DND-41 (cell line): ENCODE measurements around the gene BTN3A1.

Experiments used
- ATAC-seq: fragments of 200-7000 bp; cut with Tn5 transposase; 3 replicates; pipeline ENCODE4 v1.9.1; 2021; ENCODE audit warnings: low read depth; ENCODE audit not compliant: insufficient read depth
- DNase-seq: peaks from one replicate; pipeline ENCODE4 v3.0.0-alpha.2; 2020
- H2AFZ ChIP-seq: 2 replicates; pipeline ENCODE4 v1.6.0; 2012; ENCODE audit warnings: low read depth, low read length
- H3K27ac ChIP-seq: 2 replicates; pipeline ENCODE4 v1.5.1; 2012; ENCODE audit warnings: low read length, inconsistent platforms
- H3K27me3 ChIP-seq: fragments of 200-600 bp; sonication (generic); 2 replicates; pipeline ENCODE4 v1.6.0; 2012; ENCODE audit warnings: low read length, mild to moderate bottlenecking, inconsistent platforms; ENCODE audit not compliant: insufficient read depth, poor library complexity
- H3K36me3 ChIP-seq: 2 replicates; pipeline ENCODE4 v1.5.1; 2012; ENCODE audit warnings: low read length, inconsistent platforms; ENCODE audit not compliant: insufficient read depth
- H3K4me1 ChIP-seq: 2 replicates; pipeline ENCODE4 v1.5.1; 2012; ENCODE audit warnings: mild to moderate bottlenecking, low read length; ENCODE audit not compliant: insufficient read depth
- H3K4me2 ChIP-seq: 2 replicates; pipeline ENCODE4 v1.6.0; 2012; ENCODE audit warnings: mild to moderate bottlenecking, moderate library complexity, low read length, inconsistent platforms; ENCODE audit not compliant: insufficient read depth
- H3K4me3 ChIP-seq, 2 experiments: fragments of 200-600 bp in 1 of 2; shearing (Covaris generic) in 1 of 2; 2 replicates each; pipeline ENCODE4 v1.5.1; 2012 to 2016; ENCODE audit warnings: inconsistent platforms in 2 of 2, low read length in 2 of 2, mild to moderate bottlenecking in 2 of 2, low read depth in 1 of 2, moderate library complexity in 1 of 2
- H3K79me2 ChIP-seq: 2 replicates; pipeline ENCODE4 v1.6.0; 2012; ENCODE audit warnings: low read length, inconsistent platforms; ENCODE audit not compliant: insufficient read depth
- H3K9ac ChIP-seq: 2 replicates; pipeline ENCODE4 v1.6.0; 2012; ENCODE audit warnings: low read depth, mild to moderate bottlenecking, inconsistent platforms, low read length, moderate library complexity
- H3K9me3 ChIP-seq: 2 replicates; pipeline ENCODE4 v1.5.1; 2012; ENCODE audit warnings: low read length, moderate library complexity, mild to moderate bottlenecking, inconsistent platforms; ENCODE audit not compliant: insufficient read depth, severe bottlenecking
- H4K20me1 ChIP-seq: 2 replicates; pipeline ENCODE4 v1.6.0; 2012; ENCODE audit warnings: low read length; ENCODE audit not compliant: insufficient read depth
- EZH2 ChIP-seq: IDR thresholded peaks from 3 replicates; pipeline ENCODE4 v1.6.1; 2012; ENCODE audit warnings: borderline replicate concordance, low read depth, mild to moderate bottlenecking, moderate library complexity, low read length, inconsistent platforms; ENCODE audit not compliant: severe bottlenecking
- TF ChIP-seq, protein P1 (sequence below): IDR thresholded peaks from 2 replicates; pipeline ENCODE4 v1.5.1; 2012; ENCODE audit warnings: borderline replicate concordance, low read length, moderate library complexity, mild to moderate bottlenecking; ENCODE audit not compliant: poor library complexity, severe bottlenecking; ENCODE audit errors: extremely low read depth

The BTN3A1 gene

DNA sequence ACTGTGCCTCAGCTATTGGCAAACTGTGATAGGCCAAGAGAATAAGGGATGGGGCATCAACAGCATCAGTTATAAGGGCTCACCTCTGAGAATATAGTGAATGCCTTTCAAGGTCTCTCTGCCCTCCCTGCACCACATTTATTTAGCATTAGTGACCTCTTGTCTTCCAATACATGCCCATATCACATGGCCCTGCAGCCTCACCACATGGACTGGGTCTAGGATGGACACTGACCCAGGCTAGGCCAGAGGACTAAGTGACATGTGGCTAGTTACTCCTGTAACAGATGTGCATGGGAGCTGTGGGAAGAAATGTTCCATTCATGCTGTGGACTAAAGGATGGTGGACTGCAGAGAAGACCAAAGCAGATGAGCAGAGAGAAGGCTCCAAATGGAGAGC is 22.3 kb upstream of the BTN3A1 start:
- Histone ChIP-seq H3K4me1 (peaks cover 24% of the 10 kb centered on the region), H3K36me3 (peaks cover 4% of the 10 kb centered on the region; the same call in 1 of the 2 replicates), H3K4me2 (no peak overlapping the region), H3K9me3 (no peaks in the 10 kb centered on the region), H4K20me1 (no peaks in the 10 kb centered on the region), H3K27ac (no peak overlapping the region), H2AFZ (no peak overlapping the region), H3K4me3 (no peak overlapping the region), H3K27me3 (no peaks in the 10 kb centered on the region), H3K9ac (no peak overlapping the region), H3K79me2 (peaks cover 9% of the 10 kb centered on the region)
- ATAC-seq: no peak
- DNase-seq: no peak
- TF ChIP-seq, protein P1, sequence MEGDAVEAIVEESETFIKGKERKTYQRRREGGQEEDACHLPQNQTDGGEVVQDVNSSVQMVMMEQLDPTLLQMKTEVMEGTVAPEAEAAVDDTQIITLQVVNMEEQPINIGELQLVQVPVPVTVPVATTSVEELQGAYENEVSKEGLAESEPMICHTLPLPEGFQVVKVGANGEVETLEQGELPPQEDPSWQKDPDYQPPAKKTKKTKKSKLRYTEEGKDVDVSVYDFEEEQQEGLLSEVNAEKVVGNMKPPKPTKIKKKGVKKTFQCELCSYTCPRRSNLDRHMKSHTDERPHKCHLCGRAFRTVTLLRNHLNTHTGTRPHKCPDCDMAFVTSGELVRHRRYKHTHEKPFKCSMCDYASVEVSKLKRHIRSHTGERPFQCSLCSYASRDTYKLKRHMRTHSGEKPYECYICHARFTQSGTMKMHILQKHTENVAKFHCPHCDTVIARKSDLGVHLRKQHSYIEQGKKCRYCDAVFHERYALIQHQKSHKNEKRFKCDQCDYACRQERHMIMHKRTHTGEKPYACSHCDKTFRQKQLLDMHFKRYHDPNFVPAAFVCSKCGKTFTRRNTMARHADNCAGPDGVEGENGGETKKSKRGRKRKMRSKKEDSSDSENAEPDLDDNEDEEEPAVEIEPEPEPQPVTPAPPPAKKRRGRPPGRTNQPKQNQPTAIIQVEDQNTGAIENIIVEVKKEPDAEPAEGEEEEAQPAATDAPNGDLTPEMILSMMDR: no peak
- no peak for TF ChIP-seq EZH2

DNA sequence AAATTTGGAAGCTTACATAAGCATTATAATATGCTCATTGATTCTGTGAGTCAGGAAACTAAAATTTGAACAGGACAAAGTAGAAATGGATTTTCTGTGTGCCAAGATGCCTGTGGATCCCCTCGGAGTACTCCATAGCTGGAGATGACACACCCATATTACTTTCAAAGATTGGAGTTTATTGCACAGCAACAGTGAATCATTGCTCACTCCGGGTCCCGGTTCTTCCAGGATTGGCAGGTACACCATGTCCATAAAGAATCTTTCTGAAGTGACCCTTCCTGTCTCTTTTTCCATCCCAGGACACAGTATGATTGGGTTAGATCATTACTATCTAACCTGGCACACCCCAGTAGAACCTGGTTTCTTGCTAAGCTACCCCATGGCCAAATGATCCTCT is 21.8 kb upstream of the BTN3A1 start:
- ATAC-seq (no peak), DNase-seq (no peak)
- Histone ChIP-seq H2AFZ (no peak overlapping the region), H3K27ac (no peak overlapping the region), H3K4me2 (no peak overlapping the region), H3K79me2 (peaks cover 9% of the 10 kb centered on the region), H3K36me3 (peaks cover 8% of the 10 kb centered on the region), H3K9ac (no peak overlapping the region), H3K27me3 (no peaks in the 10 kb centered on the region), H4K20me1 (no peaks in the 10 kb centered on the region), H3K9me3 (no peaks in the 10 kb centered on the region), H3K4me1 (peaks cover 28% of the 10 kb centered on the region), H3K4me3 (no peak overlapping the region)
- TF ChIP-seq EZH2: no peak
- TF ChIP-seq, protein P1: no peak

DNA sequence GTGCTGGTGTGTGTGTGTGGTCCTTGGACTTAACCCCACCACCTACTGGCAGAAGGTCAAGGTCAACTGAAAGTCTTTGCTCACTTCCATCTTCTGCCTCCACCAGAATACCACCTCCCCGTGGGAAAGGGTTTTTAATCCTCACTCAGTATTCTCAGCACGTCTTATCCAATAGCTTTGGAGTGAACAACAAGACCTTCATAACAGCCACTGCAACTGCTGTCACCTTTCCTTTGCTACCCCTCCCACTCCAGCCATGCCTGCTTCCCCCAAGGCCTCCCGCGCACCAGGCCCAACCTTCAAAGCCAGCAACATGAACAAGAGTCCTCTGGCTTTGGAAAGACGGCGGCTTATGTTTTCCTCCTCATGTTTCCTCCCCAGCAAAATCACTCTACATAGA is 20.0 kb upstream of the BTN3A1 start:
- no peaks in the 10 kb centered on the region for H3K27me3 ChIP-seq
- peak overlapping the region; percentile 81 for H2AFZ ChIP-seq
- peaks cover 9% of the 10 kb centered on the region for H3K79me2 ChIP-seq
- no peaks in the 10 kb centered on the region for H4K20me1 ChIP-seq
- H3K9ac ChIP-seq: no peak overlapping the region
- H3K4me1 ChIP-seq: peaks cover 29% of the 10 kb centered on the region
- TF ChIP-seq, protein P1: no peak
- TF ChIP-seq EZH2: no peak
- H3K4me2 ChIP-seq: no peak overlapping the region
- no peak for ATAC-seq
- H3K4me3 ChIP-seq: no peak overlapping the region
- no peak overlapping the region for H3K27ac ChIP-seq
- no peaks in the 10 kb centered on the region for H3K9me3 ChIP-seq
- DNase-seq: no peak
- H3K36me3 ChIP-seq: peaks cover 5% of the 10 kb centered on the region
